Natural killer cell (primary cell): ENCODE data around the gene DNAJB9. TPM values are rescaled to one million over a fixed set of nuclear protein-coding genes. Genes with fewer than 3 reads are reported as not detected.

Experiments
- ATAC-seq, 3 donors: fragments of 150-1000 bp in 2 of 3; fragments of 200-7000 bp in 1 of 3; cut with Tn5 transposase; 1 replicate in 1 of 3; 2 replicates in 2 of 3; pipeline ENCODE4 v1.10.0; 2021; ENCODE audit warnings: mild to moderate bottlenecking in 2 of 3, moderate library complexity in 2 of 3
- DNase-seq, 2 donors: peaks; one replicate each; pipeline versions ENCODE4 v3.0.0 to v3.0.0-alpha.2; 2013 to 2021; ENCODE audit warnings: mixed read lengths in 1 of 2
- H3K27ac ChIP-seq: one replicate; pipeline ENCODE4 v1.5.1; 2013; ENCODE audit warnings: mild to moderate bottlenecking, low read length
- H3K27me3 ChIP-seq: one replicate; pipeline ENCODE4 v1.6.1; 2013; ENCODE audit warnings: low read length; ENCODE audit not compliant: control insufficient read depth, insufficient read depth
- H3K36me3 ChIP-seq: one replicate; pipeline ENCODE4 v1.6.1; 2013; ENCODE audit warnings: low read length; ENCODE audit not compliant: control insufficient read depth, insufficient read depth
- H3K4me1 ChIP-seq: one replicate; pipeline ENCODE4 v1.6.1; 2013; ENCODE audit warnings: low read length; ENCODE audit not compliant: control insufficient read depth, insufficient read depth
- H3K4me3 ChIP-seq: one replicate; pipeline ENCODE4 v1.5.1; 2013; ENCODE audit warnings: low read length
- H3K9me3 ChIP-seq: one replicate; pipeline ENCODE4 v1.6.1; 2013; ENCODE audit warnings: low read length; ENCODE audit not compliant: control insufficient read depth, insufficient read depth
- H3K27ac Mint-ChIP-seq, 2 donors: one replicate each; pipeline ENCODE4 v1.8.0; 2022; ENCODE audit warnings: mild to moderate bottlenecking in 2 of 2, mixed read lengths in 2 of 2, moderate library complexity in 1 of 2
- H3K27me3 Mint-ChIP-seq, 2 donors: one replicate each; pipeline ENCODE4 v1.8.0; 2022; ENCODE audit warnings: low read depth in 2 of 2, mixed read lengths in 2 of 2
- H3K36me3 Mint-ChIP-seq: one replicate; pipeline ENCODE4 v1.8.0; 2022; ENCODE audit warnings: mixed read lengths
- H3K4me1 Mint-ChIP-seq, 2 donors: one replicate each; pipeline ENCODE4 v1.8.0; 2022; ENCODE audit warnings: mixed read lengths in 2 of 2
- H3K4me3 Mint-ChIP-seq: one replicate; pipeline ENCODE4 v1.8.0; 2022; ENCODE audit warnings: mild to moderate bottlenecking, moderate library complexity, mixed read lengths
- H3K9me3 Mint-ChIP-seq, 2 donors: one replicate each; pipeline ENCODE4 v1.8.0; 2022; ENCODE audit warnings: mixed read lengths in 2 of 2
- WGBS: methylation state at CpG from one replicate; pipeline ENCODE4 v1.1.7; 2013; ENCODE audit warnings: missing lambda C conversion rate; ENCODE audit not compliant: insufficient coverage; 5-methylcytosine and 5-hydroxymethylcytosine counted together
- intact Hi-C: fragments of 100-400 bp; cut with micrococcal nuclease; formaldehyde crosslinking; loops from one replicate; pipeline ENCODE4 v1.14.2; 2022
- total RNA-seq, 4 donors: library from RNA; stranded (reverse); fragments of 120-200 nt in 1 of 4; gene quantifications; one replicate each; pipeline versions ENCODE4 v1.2.3 to v1.2.4, GENCODE V29; 2013 to 2022
- TF ChIP-seq, protein P1 (sequence below): fragments of 200-600 bp; IDR thresholded peaks from one replicate; pipeline ENCODE4 v1.8.0; 2022; ENCODE audit warnings: antibody characterized with exemption

The DNAJB9 gene
- total RNA-seq, 3 donors from 2014 or later (not counting 1 experiment from before 2014, with no cell fraction given): 33.9 to 44.5 (median 43.1) TPM

DNA sequence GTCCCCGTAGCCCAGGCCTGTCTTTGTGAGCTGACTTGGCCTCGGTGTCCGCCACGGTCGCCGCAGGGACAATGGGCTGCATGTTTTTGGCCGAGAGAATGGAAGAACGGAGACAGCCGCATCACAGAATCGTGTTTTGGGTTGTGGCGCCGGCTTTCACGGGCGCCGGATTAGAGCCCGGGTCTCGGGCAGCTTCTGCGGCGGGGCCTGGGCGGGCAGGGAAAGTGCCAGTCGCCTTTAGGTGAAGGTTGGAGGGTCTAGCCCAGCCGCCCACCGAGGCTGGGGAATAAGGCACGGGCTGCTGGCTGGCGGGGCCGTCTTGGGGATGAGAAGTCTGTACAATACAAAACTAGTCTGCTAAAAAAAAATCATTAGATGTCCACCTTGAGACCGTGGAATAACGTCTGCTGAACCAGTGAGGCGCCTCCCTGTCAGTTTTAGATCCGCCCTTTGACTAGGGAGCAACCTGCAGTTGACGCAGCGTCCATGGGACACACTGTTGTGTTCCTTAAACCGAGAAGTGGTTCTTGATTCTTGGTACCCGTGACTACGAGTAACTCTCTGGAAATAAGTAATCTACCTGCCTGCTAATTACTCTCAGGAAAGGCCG, 577 bp downstream of the DNAJB9 start:
- Mint-ChIP-seq H3K36me3 (no peaks in the 10 kb centered on the region), H3K27ac (peak overlapping the region; percentile 98 to 100), H3K9me3 (no peaks in the 10 kb centered on the region), H3K4me1 (peaks cover 47 to 60% of the 10 kb centered on the region in 2 donors), H3K27me3 (no peaks in the 10 kb centered on the region), H3K4me3 (peak overlapping the region; percentile 94)
- intact Hi-C loops: no loop called here
- peaks cover 17% of the 10 kb centered on the region for H3K4me1 ChIP-seq
- TF ChIP-seq, protein P1, sequence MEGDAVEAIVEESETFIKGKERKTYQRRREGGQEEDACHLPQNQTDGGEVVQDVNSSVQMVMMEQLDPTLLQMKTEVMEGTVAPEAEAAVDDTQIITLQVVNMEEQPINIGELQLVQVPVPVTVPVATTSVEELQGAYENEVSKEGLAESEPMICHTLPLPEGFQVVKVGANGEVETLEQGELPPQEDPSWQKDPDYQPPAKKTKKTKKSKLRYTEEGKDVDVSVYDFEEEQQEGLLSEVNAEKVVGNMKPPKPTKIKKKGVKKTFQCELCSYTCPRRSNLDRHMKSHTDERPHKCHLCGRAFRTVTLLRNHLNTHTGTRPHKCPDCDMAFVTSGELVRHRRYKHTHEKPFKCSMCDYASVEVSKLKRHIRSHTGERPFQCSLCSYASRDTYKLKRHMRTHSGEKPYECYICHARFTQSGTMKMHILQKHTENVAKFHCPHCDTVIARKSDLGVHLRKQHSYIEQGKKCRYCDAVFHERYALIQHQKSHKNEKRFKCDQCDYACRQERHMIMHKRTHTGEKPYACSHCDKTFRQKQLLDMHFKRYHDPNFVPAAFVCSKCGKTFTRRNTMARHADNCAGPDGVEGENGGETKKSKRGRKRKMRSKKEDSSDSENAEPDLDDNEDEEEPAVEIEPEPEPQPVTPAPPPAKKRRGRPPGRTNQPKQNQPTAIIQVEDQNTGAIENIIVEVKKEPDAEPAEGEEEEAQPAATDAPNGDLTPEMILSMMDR: no peak
- H3K27me3 ChIP-seq: no peaks in the 10 kb centered on the region
- H3K4me3 ChIP-seq: peak overlapping the region; percentile 87
- DNase-seq (peak in 1 of 2 donors; percentile 69), ATAC-seq (peak in 1 of 3 donors; percentile 2)
- peak overlapping the region; percentile 97 for H3K27ac ChIP-seq
- H3K36me3 ChIP-seq: peaks cover 34% of the 10 kb centered on the region
- under 1% methylated on average over 36 of the region's 36 CpGs for WGBS
- H3K9me3 ChIP-seq: no peaks in the 10 kb centered on the region

DNA sequence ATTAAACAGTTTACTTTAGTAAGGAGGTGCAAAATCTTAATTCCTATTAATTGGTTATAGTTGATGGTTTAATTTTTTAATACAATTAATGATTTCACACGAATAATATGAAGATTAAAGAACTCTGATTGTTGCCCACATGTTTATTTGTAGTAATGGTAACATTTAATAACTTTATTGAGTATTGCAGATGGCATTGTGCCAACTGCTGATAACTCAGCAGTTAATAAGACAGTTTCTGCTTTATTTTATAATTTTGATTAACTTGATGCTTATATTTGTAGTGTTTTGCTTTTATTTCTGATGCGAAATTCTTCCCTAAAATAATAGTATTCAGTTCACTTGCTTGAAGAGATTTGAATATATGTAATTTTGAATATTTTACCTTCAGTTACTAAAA, 2.8 kb downstream of the DNAJB9 start:
- peaks cover 56 to 64% of the 10 kb centered on the region in 2 donors for H3K4me1 Mint-ChIP-seq
- H3K36me3 Mint-ChIP-seq: no peaks in the 10 kb centered on the region
- H3K4me3 Mint-ChIP-seq: no peak overlapping the region

DNA sequence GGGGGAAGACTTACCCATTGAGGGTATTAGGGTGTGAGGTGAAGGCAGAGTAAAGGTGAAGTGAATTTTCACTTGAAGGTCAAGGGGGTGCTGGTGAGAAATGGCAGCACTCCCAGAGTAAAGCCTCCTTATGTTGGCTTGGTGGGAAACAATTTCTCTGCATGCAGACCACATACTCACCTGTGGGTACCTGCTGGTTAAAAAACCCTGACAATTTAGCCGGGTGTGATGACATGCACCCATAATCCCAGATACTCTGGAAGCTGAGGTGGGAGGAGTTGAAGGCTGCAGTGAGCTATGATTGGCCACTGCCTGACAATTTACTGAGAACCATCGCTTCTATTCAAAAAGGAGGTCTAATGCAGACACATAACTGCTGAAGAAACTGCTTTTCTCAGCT, 5.5 kb downstream of the DNAJB9 start:
- DNase-seq: no peak
- TF ChIP-seq, protein P1: no peak
- no peak for ATAC-seq
- Histone ChIP-seq H3K4me1 (peaks cover 6% of the 10 kb centered on the region), H3K9me3 (no peaks in the 10 kb centered on the region), H3K4me3 (no peak overlapping the region), H3K27ac (no peak overlapping the region), H3K36me3 (peaks cover 52% of the 10 kb centered on the region), H3K27me3 (no peaks in the 10 kb centered on the region)
- no peak overlapping the region for H3K27ac Mint-ChIP-seq
- no peaks in the 10 kb centered on the region for H3K36me3 Mint-ChIP-seq
- 98% methylated on average over 2 of the region's 2 CpGs for WGBS
- H3K9me3 Mint-ChIP-seq: no peaks in the 10 kb centered on the region
- no peak overlapping the region for H3K4me3 Mint-ChIP-seq
- no peaks in the 10 kb centered on the region for H3K27me3 Mint-ChIP-seq
- H3K4me1 Mint-ChIP-seq: peaks cover 32 to 39% of the 10 kb centered on the region in 2 donors
- intact Hi-C loops: no loop called here

More for the DNA sequence above, 2.8 kb downstream of the DNAJB9 start:
- H3K4me1 ChIP-seq: peaks cover 17% of the 10 kb centered on the region
- no peak overlapping the region for H3K27ac Mint-ChIP-seq
- no peaks in the 10 kb centered on the region for H3K27me3 Mint-ChIP-seq
- TF ChIP-seq, protein P1: no peak
- no peak for ATAC-seq
- intact Hi-C loops: no loop called here
- H3K9me3 Mint-ChIP-seq: no peaks in the 10 kb centered on the region
- WGBS: no CpG with 5 or more reads among the region's 2 CpGs
- no peak for DNase-seq
- no peak overlapping the region for H3K27ac ChIP-seq
- H3K36me3 ChIP-seq: peaks cover 42% of the 10 kb centered on the region
- H3K4me3 ChIP-seq: no peak overlapping the region
- H3K9me3 ChIP-seq: no peaks in the 10 kb centered on the region
- H3K27me3 ChIP-seq: no peaks in the 10 kb centered on the region

DNA sequence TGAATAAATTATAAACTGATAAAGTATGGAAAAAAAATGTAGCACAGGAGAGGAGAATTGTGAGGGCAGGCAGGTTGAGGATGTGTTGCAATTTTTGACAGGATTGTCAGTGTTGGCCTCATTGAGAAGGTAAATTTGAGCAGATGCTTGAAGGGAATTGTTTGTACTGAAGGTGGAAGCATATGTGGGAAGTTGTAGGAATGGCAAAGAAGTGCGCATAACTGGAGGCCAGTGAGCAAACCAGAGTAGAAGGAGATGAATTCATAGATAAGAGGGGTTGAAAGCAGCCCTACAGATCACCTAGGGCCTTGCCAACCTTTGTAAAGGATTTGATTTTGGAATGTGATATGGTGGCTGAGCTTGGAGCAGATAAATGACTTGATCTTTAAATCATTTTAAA, 6.4 kb downstream of the DNAJB9 start:
- H3K4me1 Mint-ChIP-seq: peaks cover 22 to 29% of the 10 kb centered on the region in 2 donors
- ATAC-seq (no peak), DNase-seq (no peak)
- TF ChIP-seq, protein P1: no peak
- no peaks in the 10 kb centered on the region for H3K36me3 Mint-ChIP-seq
- Histone ChIP-seq H3K27ac (no peak overlapping the region), H3K36me3 (peaks cover 53% of the 10 kb centered on the region), H3K4me3 (no peak overlapping the region), H3K9me3 (no peaks in the 10 kb centered on the region), H3K4me1 (peaks cover 3% of the 10 kb centered on the region), H3K27me3 (no peaks in the 10 kb centered on the region)
- intact Hi-C loops: no loop called here
- peak overlapping the region in 1 of 2 donors; percentile 24 for H3K27ac Mint-ChIP-seq
- 100% methylated on average over 1 of the region's 1 CpG for WGBS
- no peaks in the 10 kb centered on the region for H3K27me3 Mint-ChIP-seq
- no peaks in the 10 kb centered on the region for H3K9me3 Mint-ChIP-seq
- H3K4me3 Mint-ChIP-seq: no peak overlapping the region
